Heart left ventricle (tissue), 13 donors: ENCODE results near the gene ZFP36L1.

Experiments
- POLR2A ChIP-seq, 2 donors: fragments of 450-650 bp; IDR thresholded peaks; one replicate each; pipeline ENCODE4 v1.6.1; 2017; ENCODE audit warnings: antibody characterized with exemption in 2 of 2, mild to moderate bottlenecking in 2 of 2, moderate library complexity in 2 of 2
- TF ChIP-seq, protein P1 (sequence below), 12 donors: fragments of 200-600 bp; sonication (generic) in 4 of 12; IDR thresholded peaks; one replicate each; pipeline versions ENCODE4 v1.5.0 to v1.8.0; 2018 to 2022; ENCODE audit warnings: antibody characterized with exemption in 12 of 12, mild to moderate bottlenecking in 5 of 12
- donor health status: ischemic (EF 13 %, LVEDD 7.1; RV severe dilation, severe dysfunction).
- donor health status: DM: no; HTN: yes; CAD: no.
- donor health status: DM: no; HTN: no; CAD: no.
- donor health status: ischemic (EF 25% LVEDD 6.9; RV normal size, moderate dysfunction).
- donor health status: ischemic (EF 25% LVEDD 5.7; RV mildly dilated, moderate dysfunction).
- donor health status: ischemic (EF 35%, LVEDD 5.7; RV mildly dilated, moderate dysfunction).
- donor health status: nonischemic (EF 11% LVEDD 7.7; RV severe dilation, severe dysfunction).
- donor health status: DM: yes; HTN: yes; CAD: no.
- donor health status: PGD.
- donor health status: ischemic (EF 29% LVEDD 5.4; RV normal size, mild dysfunction).
- donor health status: nonischemic (EF 23%, LVEDD 6.1; RV moderate dilation, normal function).

DNA sequence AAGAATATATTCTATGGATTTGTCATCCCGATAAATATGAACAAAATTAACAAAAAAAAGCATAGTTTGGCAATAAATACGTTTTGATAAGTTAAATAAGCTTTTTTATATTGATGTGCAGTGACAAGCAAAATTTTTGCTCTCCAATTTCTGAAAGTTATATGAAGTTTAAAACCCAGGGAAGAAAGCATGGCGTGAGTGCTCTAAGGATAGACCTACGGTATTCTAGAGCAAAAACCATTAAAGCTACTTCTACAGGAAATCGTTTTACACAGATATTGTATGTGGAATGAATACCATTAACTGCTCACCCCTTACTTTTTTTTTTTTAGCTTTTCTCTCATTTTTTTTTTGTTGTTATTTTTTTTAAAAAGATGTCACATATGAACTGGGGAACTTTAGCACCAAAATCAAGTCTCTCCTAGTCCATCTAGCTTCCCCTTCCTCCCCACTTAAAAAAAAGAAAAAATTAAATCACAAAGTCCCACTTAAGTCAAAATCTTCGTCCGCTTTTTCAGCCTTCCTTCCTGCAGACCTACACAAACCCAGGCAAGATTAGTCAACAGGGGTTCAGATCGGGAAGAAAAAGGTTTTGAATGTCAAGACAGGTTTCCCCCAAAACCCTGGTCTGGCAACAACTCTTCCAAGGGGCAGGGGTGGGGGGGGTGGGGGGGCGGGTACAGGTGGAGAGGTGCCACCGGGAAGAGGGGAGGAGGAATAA is 4.4 kb downstream of the ZFP36L1 start:
- TF ChIP-seq, protein P1, sequence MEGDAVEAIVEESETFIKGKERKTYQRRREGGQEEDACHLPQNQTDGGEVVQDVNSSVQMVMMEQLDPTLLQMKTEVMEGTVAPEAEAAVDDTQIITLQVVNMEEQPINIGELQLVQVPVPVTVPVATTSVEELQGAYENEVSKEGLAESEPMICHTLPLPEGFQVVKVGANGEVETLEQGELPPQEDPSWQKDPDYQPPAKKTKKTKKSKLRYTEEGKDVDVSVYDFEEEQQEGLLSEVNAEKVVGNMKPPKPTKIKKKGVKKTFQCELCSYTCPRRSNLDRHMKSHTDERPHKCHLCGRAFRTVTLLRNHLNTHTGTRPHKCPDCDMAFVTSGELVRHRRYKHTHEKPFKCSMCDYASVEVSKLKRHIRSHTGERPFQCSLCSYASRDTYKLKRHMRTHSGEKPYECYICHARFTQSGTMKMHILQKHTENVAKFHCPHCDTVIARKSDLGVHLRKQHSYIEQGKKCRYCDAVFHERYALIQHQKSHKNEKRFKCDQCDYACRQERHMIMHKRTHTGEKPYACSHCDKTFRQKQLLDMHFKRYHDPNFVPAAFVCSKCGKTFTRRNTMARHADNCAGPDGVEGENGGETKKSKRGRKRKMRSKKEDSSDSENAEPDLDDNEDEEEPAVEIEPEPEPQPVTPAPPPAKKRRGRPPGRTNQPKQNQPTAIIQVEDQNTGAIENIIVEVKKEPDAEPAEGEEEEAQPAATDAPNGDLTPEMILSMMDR (IDR thresholded peaks at IDR 0.05): no peak
- TF ChIP-seq POLR2A (IDR thresholded peaks at IDR 0.05): no peak
